ENCODE results near the gene ZNF277. TPM values are rescaled to one million over a fixed set of nuclear protein-coding genes. Genes with fewer than 3 reads are reported as not detected.
A peak's percentile ranks its signal among the peaks of the same experiment; 100 is the strongest.

The ZNF277 gene
- total and polyA plus RNA-seq, 10 of the 15 experiments (the other 5 are each of a cell fraction or from before 2014, with no cell fraction given), result 10.6 to 33.9 (median 22.0) TPM

GRCh38 chr7:112205343-112206237 lies 905 bp upstream of the ZNF277 start:
- POLR2A ChIA-PET, result interaction anchor here (2.1 kb wide), 1 partner anchor 246 kb away, joined by 7 read pairs; no protein-coding TSS in a partner anchor
- peak; percentile 27 to 34; a peak in 2 of 4 replicates for TF ChIP-seq IKZF2 (IDR thresholded peaks at IDR 0.05)
- TF ChIP-seq EGR1 (IDR thresholded peaks at IDR 0.05; ENCODE audit: borderline replicate concordance in 1 of 2, low read depth in 2 of 2, low read length in 2 of 2), result 0 out of 3 replicates have a peak, but pooled peaks of 1 of the 2 experiments have one; percentile 7
- TF ChIP-seq FOXK2 (IDR thresholded peaks at IDR 0.05), result peak; percentile 66
- no peak for TF ChIP-seq SIN3A (IDR thresholded peaks at IDR 0.05; ENCODE audit: low read depth, low read length)
- peak; percentile 82 for TF ChIP-seq HDAC6 (IDR thresholded peaks at IDR 0.05; ENCODE audit: unreplicated experiment)
- TF ChIP-seq LARP7 (IDR thresholded peaks at IDR 0.05), result 0 out of 2 replicates have a peak, but pooled peaks have one; percentile 34
- no peak for TF ChIP-seq PAX8 (IDR thresholded peaks at IDR 0.05)
- 0 out of 2 replicates have a peak, but pooled peaks have one; percentile 17 for TF ChIP-seq DPF2 (IDR thresholded peaks at IDR 0.05)
- TF ChIP-seq GATAD2B (conservative IDR thresholded peaks at IDR 0.05; ENCODE audit: low read depth), result peak; percentile 35; the same call in 1 of the 2 replicates
- no peak for TF ChIP-seq NFYB (IDR thresholded peaks at IDR 0.05; ENCODE audit: insufficient read depth, low read depth, low read length)
- TF ChIP-seq PAX5 (IDR thresholded peaks at IDR 0.05; ENCODE audit: borderline replicate concordance, low read depth, low read length), result no peak
- TF ChIP-seq IRF3 (IDR thresholded peaks at IDR 0.05), result no peak
- no peak for TF ChIP-seq KDM1A (IDR thresholded peaks at IDR 0.05; ENCODE audit: borderline replicate concordance)
- Histone ChIP-seq H3K4me1 (ENCODE audit: control insufficient read depth, insufficient read depth, low read length) (no peaks in the 10 kb centered on the region; the same call in 1 of the 2 replicates), H3K79me2 (ENCODE audit: control insufficient read depth, insufficient read depth, low read length) (peaks cover 14% of the 10 kb centered on the region), H3K27ac (ENCODE audit: control insufficient read depth, insufficient read depth) (no peak overlapping the region), H3K27me3 (replicated peaks in 1 of 2; ENCODE audit: control insufficient read depth in 2 of 2, insufficient read depth in 2 of 2, low read length in 1 of 2) (no peaks in the 10 kb centered on the region), H3K4me3 (peak overlapping the region; percentile 72), H3K4me2 (ENCODE audit: control insufficient read depth, insufficient read depth) (peak overlapping the region; percentile 83), H3K36me3 (ENCODE audit: control insufficient read depth in 2 of 2, insufficient read depth in 2 of 2, low read length in 1 of 2) (no peaks in the 10 kb centered on the region), H3K9ac (ENCODE audit: control insufficient read depth, insufficient read depth, low read length) (peak overlapping the region; percentile 36), H2AFZ (ENCODE audit: control insufficient read depth, low read depth, low read length) (peak overlapping the region; percentile 67), H3K9me3 (replicated peaks; ENCODE audit: control insufficient read depth, insufficient read depth, low read length) (no peaks in the 10 kb centered on the region), H4K20me1 (ENCODE audit: control insufficient read depth, insufficient read depth) (no peaks in the 10 kb centered on the region)
- DNase-seq (ENCODE audit: low read depth, low spot score) (no peak), ATAC-seq (peak; percentile 36), FAIRE-seq (no peak)
- RAD21 ChIA-PET (ENCODE audit: unreplicated experiment), result interaction anchor here (0.6 to 0.9 kb wide), 2 partner anchors 247 to 367 kb away, joined by 3 read pairs; no protein-coding TSS in a partner anchor
- CTCF ChIA-PET, result interaction anchor here (0.5 kb wide), 1 partner anchor 996 kb away, joined by 3 read pairs; no protein-coding TSS in a partner anchor
- SMC1A ChIA-PET (ENCODE audit: uncharacterized antibody, unreplicated experiment), result interaction anchor here (0.6 to 1.1 kb wide), 3 partner anchors 18 to 253 kb away, joined by 3 read pairs; no protein-coding TSS in a partner anchor
- no TSS peak for BruUV-seq (replicated peaks)
- WGBS (ENCODE audit: insufficient coverage, insufficient replicate concordance, low lambda C conversion rate, missing lambda C conversion rate), result 1% methylated on average over 69 of the region's 69 CpGs
- in situ Hi-C loops (cut with MboI) (loop anchor here (5.0 kb wide), 1 partner anchor 247 kb away; the partner anchor contains the start of gene IFRD1), intact Hi-C loops (cut with micrococcal nuclease; ENCODE audit: unreplicated experiment) (loop anchor here (2.0 to 5.0 kb wide), 2 partner anchors 123 to 245 kb away; partner anchors contain the start of gene IFRD1)
